ENCODE data around the gene STARD3. TPM values are rescaled to one million over a fixed set of nuclear protein-coding genes. Genes with fewer than 3 reads are reported as not detected.

STARD3 gene
- total RNA-seq, 1 experiment from 2014 or later = 2,579 TPM

GRCh38 chr17:39595294-39595693, 41.6 kb upstream of the STARD3 start:
- no peaks in the 10 kb centered on the region for H3K4me1 Mint-ChIP-seq (ENCODE audit: low read depth, unreplicated experiment)
- CTCF ChIA-PET = interaction anchor here (1.2 to 76.7 kb wide), 2 partner anchors 48 to 95 kb away, joined by 5 to 42089 read pairs; partner anchors contain the start of genes ERBB2, GRB7, MIEN1 and PGAP3
- H3K27me3 Mint-ChIP-seq (ENCODE audit: unreplicated experiment) = peaks cover 100% of the 10 kb centered on the region
- no TSS peak for BruUV-seq (replicated peaks)
- no peak for TF ChIP-seq CTCF (IDR thresholded peaks at IDR 0.05; ENCODE audit: unreplicated experiment)
- H3K4me3 Mint-ChIP-seq (ENCODE audit: low read depth, unreplicated experiment) = no peak overlapping the region
- H3K27ac Mint-ChIP-seq (ENCODE audit: unreplicated experiment) = no peak overlapping the region
- no peak for DNase-seq
- H3K9me3 Mint-ChIP-seq (ENCODE audit: low read depth, unreplicated experiment) = peaks cover 3% of the 10 kb centered on the region
- intact Hi-C loops (cut with micrococcal nuclease; ENCODE audit: unreplicated experiment) = no loop called here
- peaks cover 6% of the 10 kb centered on the region for H3K36me3 Mint-ChIP-seq (ENCODE audit: insufficient read depth, unreplicated experiment)

GRCh38 chr17:39595928-39596510, 40.9 kb upstream of the STARD3 start:
- Mint-ChIP-seq H3K4me1 (ENCODE audit: low read depth, unreplicated experiment) (no peaks in the 10 kb centered on the region), H3K4me3 (ENCODE audit: low read depth, unreplicated experiment) (no peak overlapping the region), H3K27ac (ENCODE audit: unreplicated experiment) (no peak overlapping the region), H3K9me3 (ENCODE audit: low read depth, unreplicated experiment) (peaks cover 3% of the 10 kb centered on the region), H3K36me3 (ENCODE audit: insufficient read depth, unreplicated experiment) (peaks cover 6% of the 10 kb centered on the region), H3K27me3 (ENCODE audit: unreplicated experiment) (peaks cover 100% of the 10 kb centered on the region)
- intact Hi-C loops (cut with micrococcal nuclease; ENCODE audit: unreplicated experiment) = no loop called here
- BruUV-seq (replicated peaks) = no TSS peak
- no peak for DNase-seq
- CTCF ChIA-PET = interaction anchor here (1.2 to 76.7 kb wide), 2 partner anchors 48 to 94 kb away, joined by 5 to 42089 read pairs; partner anchors contain the start of genes ERBB2, GRB7, MIEN1 and PGAP3
- no peak for TF ChIP-seq CTCF (IDR thresholded peaks at IDR 0.05; ENCODE audit: unreplicated experiment)

- H3K27ac Mint-ChIP-seq (ENCODE audit: unreplicated experiment) = no peak overlapping the region
- intact Hi-C loops (cut with micrococcal nuclease; ENCODE audit: unreplicated experiment) = no loop called here
- H3K36me3 Mint-ChIP-seq (ENCODE audit: insufficient read depth, unreplicated experiment) = peaks cover 6% of the 10 kb centered on the region
- CTCF ChIA-PET = interaction anchor here (1.2 to 76.7 kb wide), 2 partner anchors 49 to 94 kb away, joined by 5 to 42089 read pairs; partner anchors contain the start of genes ERBB2, GRB7, MIEN1 and PGAP3
- no peaks in the 10 kb centered on the region for H3K4me1 Mint-ChIP-seq (ENCODE audit: low read depth, unreplicated experiment)
- TF ChIP-seq CTCF (IDR thresholded peaks at IDR 0.05; ENCODE audit: unreplicated experiment) = no peak
- H3K27me3 Mint-ChIP-seq (ENCODE audit: unreplicated experiment) = peaks cover 100% of the 10 kb centered on the region
- no peak for DNase-seq
- no TSS peak for BruUV-seq (replicated peaks)
- H3K4me3 Mint-ChIP-seq (ENCODE audit: low read depth, unreplicated experiment) = no peak overlapping the region
- H3K9me3 Mint-ChIP-seq (ENCODE audit: low read depth, unreplicated experiment) = peaks cover 3% of the 10 kb centered on the region
Measured at GRCh38 chr17:39596543-39597267, 40.2 kb upstream of the STARD3 start.

- CTCF ChIA-PET = interaction anchor here (1.0 to 76.7 kb wide), 3 partner anchors 14 to 93 kb away, joined by 4 to 42089 read pairs (median 5); partner anchors contain the start of genes ERBB2, GRB7, MIEN1 and PGAP3
- no peak for TF ChIP-seq CTCF (IDR thresholded peaks at IDR 0.05; ENCODE audit: unreplicated experiment)
- Mint-ChIP-seq H3K36me3 (ENCODE audit: insufficient read depth, unreplicated experiment) (peaks cover 6% of the 10 kb centered on the region), H3K4me3 (ENCODE audit: low read depth, unreplicated experiment) (no peak overlapping the region), H3K4me1 (ENCODE audit: low read depth, unreplicated experiment) (peaks cover 1% of the 10 kb centered on the region), H3K27ac (ENCODE audit: unreplicated experiment) (no peak overlapping the region), H3K9me3 (ENCODE audit: low read depth, unreplicated experiment) (peaks cover under 1% of the 10 kb centered on the region), H3K27me3 (ENCODE audit: unreplicated experiment) (peaks cover 100% of the 10 kb centered on the region)
- intact Hi-C loops (cut with micrococcal nuclease; ENCODE audit: unreplicated experiment) = no loop called here
- BruUV-seq (replicated peaks) = no TSS peak
- DNase-seq = no peak
Measured at GRCh38 chr17:39597372-39598046, 39.4 kb upstream of the STARD3 start.

Measured in Calu3 (cell line).